Superior temporal gyrus (tissue), 1 donor: ENCODE measurements around the gene EIF1B.

ENCODE experiments used
- DNase-seq: peaks from one replicate; pipeline ENCODE4 v3.0.0-alpha.2; 2016; ENCODE audit errors: extremely low spot score

Gene EIF1B

DNA sequence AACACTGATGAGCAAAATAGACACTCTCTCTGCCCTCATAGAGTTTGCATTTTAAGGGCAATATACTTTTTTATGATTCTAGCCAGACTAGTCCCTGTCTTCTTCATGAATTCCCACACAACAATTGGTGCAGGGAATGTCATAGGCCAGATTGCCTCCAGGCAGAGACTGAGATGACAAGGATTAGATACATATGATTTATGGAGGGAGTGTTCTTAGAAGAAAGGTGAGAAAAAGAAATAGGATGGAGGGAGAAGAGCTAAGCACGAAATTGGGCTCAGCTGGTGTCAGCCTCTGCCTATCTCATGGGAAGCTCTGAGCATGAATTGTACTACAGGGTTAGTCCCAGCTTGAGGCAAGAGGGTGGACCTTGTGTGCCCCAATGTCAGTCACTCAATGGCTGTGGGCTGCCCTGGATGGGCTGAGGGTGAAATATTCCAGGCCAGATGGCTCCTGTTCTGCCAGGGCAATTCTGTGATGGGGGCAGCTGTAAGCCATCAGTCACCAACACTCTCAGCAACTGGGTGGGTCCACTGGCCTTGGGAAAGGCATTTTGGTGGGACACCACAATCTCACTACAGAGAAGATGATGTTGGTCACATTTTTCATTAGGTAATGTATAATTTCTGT lies 31.1 kb downstream of the EIF1B start:
- no peak for DNase-seq

GRCh38 chr3:40341671-40342070 lies 32.2 kb downstream of the EIF1B start:
- no peak for DNase-seq

GRCh38 chr3:40350529-40350928 lies 41.0 kb downstream of the EIF1B start:
- no peak for DNase-seq

- DNase-seq = no peak
Measured at GRCh38 chr3:40355410-40355809, 45.9 kb downstream of the EIF1B start.

GRCh38 chr3:40358454-40358853 lies 48.9 kb downstream of the EIF1B start:
- no peak for DNase-seq
